Measurements from ENCODE around the gene BABAM1.

Gene BABAM1

DNA sequence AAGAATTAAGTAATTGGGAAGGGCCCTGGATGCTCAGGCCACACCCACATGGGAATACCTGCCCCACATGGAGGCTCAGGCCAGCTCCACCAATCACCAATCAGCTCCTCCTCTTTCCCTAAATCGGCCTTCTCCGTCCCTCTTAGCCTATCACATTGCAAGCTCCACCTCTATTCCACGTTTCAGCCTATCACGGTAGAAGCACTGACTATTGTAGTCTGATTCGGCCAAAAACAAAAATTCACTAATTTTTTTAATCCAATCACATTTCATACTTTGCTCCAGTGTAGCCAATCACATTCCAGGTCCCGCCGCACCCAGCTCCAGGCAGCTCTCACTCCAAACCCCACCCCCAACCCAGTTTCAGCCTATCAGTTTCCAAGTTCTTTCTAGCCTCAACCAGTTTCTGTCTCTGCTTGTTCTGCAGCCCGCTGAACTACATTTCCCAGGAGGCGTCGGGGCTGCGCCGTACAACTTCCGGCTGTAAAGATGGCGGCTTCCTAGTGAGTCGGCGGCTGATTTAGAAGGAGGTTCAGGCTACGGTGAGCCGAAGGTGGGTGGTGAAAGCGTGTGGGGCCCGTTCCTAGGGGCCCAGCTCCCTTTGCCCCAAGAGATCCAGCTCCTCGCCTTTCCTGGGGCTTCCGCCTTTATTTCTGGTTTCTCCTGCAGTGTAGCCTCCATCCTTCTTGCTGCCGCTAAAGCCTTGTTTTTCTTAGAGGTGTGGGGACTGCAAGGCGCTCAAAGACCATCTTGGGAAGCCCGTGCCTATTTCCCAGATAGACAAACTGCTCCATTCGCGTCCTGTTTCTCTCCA, at the start of gene BABAM1:
Gene BABAM1 (plus strand): TSS at position 469 of the 814 bp plus-strand sequence. CDS start 1,364 bp downstream, outside the sequence.
- peak; percentile 83 for DNase-seq (ENCODE audit: low read depth)

DNA sequence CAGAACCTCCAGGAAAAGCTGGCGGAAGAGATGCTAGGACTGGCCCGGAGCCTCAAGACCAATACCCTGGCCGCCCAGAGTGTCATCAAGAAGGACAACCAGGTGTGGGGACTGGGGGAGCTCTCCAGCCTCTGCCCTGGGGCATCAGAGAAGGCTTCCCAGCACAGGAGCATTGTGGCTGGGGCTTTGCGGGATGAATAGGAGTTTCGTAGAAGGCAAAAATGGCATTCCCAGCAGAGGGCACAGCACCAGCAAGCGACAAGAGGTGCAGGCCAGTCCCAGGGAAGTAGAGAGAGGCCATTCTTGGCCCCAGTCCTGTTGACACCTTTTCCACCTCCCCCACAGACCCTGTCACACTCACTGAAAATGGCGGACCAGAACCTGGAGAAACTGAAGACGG, 48.0 kb upstream of the BABAM1 start:
- no peak for DNase-seq (ENCODE audit: low read depth)

DNA sequence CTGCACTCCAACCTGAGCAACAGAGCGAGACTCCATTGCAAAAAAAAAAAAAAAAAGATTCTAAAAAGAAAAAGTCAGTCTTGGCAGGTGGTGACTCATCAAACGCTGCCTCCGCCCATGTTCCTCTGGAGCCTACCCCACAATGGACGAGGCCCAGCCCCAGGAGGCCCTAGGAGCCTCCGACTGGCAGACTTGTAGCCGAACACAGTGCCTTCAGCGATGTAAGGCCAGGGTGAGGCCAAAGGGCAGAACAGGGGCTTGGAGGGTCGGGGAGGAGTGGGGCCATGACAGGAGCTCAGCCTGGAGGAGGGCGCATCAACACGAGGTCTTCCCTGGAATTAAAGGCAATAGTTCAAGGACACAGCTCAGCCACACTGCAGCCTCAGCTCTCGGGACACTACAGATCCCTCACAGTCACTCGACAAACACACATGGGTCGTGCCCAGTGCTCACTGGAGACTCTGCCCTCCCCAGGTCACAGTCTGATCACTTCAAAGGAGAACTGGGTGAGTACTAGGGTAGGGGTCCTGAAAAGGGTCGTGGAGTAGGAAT, 47.0 kb upstream of the BABAM1 start:
- DNase-seq (ENCODE audit: low read depth) = no peak

DNA sequence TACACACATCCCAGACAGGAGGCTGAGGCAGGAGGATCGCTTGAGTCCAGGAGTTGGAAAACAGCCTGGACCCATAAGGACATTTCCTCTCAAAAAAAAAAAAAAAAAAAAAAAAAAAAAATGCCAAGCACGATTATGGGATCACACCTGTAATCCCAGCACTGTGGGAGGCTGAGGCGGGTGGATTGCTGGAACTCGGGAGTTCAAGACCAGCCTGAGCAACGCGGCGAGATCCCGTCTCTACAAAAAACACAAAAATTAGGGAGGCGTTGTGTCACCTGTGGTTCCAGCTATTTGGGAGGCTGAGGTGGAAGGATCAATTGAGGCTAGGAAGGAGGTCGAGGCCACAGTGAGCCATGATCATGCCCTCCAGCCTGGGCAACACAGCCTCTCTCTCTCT, 42.2 kb upstream of the BABAM1 start:
- no peak for DNase-seq (ENCODE audit: low read depth)

DNA sequence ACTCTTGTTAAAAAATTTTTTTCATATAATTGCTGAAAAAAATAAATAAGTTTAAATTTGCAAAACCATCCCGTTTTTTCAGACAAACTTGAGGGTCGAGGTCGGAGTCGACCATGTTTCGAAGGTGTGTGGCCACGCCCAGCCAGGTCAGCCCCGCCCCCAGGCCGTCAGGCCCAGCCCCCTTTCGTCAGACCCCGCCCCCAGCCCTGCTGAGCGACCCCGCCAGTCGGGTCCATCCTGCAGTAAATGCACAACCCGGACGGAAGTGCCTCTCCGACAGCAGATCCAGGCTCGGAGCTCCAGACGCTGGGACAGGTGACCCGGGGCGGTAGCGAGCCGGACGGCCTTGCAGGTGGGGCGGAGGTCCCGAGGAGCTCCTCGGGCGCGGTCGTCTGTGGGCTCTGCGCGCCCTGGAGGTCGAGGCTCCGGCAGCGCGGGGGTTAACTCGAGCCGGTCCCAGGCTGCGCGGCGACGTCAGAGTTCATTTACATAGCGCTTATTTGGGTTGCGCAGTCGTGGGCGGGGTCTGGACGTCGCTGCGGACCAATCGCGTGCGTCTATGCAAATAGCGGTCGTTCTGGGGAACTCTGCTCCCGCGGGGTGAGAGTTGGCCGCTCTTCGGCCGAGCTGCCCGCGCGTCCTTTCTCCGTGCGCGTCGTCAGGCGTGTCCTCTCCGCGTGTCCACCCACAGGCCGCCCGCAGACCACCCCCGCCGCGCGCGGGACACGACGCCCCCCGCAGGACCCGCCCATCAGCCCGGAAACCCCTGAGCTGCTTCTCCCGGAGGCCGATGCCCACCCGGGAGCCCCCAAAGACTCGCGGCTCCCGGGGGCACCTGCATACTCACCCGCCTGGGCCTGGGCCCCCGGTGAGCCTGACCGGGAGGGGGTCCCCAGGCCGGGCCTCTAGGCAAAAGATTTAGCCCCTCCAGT, 41.0 kb upstream of the BABAM1 start, which contains the start of gene OCEL1:
Gene OCEL1 (plus strand): TSS at position 225 of the 932 bp plus-strand sequence. CDS start 22 bp downstream, at position 247.
- DNase-seq (ENCODE audit: low read depth) = peak; percentile 95

DNA sequence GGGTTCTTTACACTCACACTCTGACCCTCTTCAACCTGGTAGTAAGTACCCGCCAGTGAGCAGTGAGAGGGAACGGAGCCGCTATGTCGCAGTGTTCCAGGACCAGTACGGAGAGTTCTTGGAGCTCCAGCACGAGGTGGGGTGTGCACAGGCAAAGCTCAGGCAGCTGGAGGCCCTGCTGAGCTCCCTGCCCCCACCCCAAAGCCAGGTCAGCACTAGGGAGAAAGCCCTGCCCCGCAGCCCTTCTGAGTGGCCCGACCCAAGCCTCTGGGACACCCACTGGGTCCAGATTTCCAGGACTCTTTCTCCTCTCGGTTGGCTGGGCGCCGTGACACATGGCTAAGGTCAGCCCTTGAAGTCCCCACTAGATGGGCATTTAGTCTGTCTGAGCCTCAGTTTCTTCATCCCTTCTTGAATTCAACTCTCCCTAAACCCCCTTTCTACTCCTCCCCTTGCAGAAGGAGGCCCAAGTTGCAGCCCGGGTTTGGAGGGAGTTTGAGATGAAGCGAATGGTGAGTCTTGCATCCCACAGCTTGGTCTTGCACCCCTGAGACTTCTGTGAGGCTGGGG, 39.4 kb upstream of the BABAM1 start:
- no peak for DNase-seq (ENCODE audit: low read depth)

DNA sequence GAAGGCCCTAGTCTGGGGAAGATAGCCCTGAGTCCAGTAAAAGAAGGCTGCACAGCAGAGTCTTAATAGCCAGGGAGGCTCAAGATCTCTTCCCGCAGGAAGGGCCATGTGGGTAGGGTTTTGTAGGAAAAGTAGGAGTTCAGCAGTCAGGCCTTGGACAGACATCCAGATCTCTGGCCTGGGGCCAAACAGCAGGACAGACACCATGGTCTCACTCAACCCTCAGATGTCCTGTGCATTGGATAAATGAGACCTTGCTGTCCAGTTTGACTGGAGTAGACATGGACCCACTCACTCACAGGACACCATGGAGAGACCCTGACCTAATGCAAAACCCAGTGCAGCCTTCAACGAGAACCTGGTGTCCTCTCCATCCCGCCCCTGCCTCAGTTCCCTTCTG, 37.4 kb upstream of the BABAM1 start:
- DNase-seq (ENCODE audit: low read depth) = no peak

DNA sequence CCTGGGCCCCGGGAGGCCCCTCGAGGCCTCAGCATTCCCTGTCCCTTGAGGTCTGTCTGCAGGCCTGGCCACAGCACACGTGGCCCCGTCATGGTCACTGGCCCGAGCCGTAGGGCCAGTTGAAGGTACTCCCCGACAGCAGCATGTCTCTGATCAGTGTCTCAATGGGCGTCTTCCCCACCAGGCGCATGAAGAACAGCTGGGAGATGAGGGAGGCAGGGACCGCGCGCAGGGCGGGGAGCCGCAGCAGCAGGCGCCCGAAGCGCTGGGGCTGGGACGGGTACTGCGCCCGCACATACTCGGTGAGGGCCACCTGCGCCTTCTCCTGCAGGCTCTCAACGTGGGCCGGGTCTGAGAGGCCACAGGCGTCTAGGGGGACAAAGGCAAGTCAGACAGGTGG, 35.0 kb upstream of the BABAM1 start:
- DNase-seq (ENCODE audit: low read depth) = no peak

DNA sequence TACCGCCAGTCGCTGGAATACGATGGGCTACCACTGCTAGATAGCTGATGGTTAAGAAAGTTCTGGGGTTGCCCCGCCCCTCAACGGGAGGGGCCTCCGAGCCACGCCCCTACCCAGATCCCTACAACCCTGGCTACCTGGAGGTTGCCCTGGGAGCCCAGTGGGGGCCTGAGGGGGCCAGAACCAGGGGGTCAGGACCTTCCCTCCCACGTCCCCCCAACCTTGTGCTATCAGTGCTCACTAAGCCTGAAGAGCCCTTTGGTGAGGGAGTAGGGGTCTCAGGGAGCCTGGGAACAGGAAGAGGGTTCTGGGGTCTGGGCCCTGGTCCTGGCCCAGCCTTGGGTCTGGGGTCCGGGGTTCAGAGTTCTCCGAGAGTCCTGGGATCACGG, 32.3 kb upstream of the BABAM1 start:
- DNase-seq (ENCODE audit: low read depth) = peak; percentile 40

DNA sequence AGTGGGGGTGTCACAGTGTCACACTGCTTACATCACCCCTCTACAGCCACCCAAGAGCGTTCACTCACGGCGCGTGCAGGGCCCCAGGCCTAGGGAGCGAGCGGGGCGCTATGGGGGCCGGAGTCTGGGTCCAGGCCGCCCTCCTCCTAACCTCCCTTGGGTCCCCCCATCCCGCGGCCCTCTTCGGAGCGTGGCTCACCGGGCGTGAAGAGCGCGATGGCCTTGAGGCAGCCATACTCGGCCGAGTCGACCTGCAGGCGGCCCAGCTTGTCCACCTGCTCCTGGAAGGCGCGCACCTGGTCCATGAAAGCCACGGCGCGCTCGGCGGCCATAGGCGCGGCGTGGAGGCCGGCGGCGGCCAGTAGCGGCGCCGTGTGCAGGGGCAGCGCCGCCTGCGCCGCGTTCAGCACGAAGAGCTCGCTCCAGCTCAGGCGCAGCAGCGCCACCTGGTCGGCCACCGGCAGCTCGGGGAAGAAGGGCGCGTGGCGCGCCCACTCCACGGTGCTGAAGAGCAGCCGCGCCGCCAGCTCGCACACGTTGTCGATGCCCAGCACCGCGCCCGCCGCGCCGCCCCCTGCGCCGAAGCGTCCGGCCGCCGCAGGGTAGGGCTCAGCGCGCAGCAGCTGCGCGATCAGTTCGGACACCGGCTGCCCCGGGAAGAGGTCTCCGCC, 31.8 kb upstream of the BABAM1 start:
- peak; percentile 64 for DNase-seq (ENCODE audit: low read depth)

DNA sequence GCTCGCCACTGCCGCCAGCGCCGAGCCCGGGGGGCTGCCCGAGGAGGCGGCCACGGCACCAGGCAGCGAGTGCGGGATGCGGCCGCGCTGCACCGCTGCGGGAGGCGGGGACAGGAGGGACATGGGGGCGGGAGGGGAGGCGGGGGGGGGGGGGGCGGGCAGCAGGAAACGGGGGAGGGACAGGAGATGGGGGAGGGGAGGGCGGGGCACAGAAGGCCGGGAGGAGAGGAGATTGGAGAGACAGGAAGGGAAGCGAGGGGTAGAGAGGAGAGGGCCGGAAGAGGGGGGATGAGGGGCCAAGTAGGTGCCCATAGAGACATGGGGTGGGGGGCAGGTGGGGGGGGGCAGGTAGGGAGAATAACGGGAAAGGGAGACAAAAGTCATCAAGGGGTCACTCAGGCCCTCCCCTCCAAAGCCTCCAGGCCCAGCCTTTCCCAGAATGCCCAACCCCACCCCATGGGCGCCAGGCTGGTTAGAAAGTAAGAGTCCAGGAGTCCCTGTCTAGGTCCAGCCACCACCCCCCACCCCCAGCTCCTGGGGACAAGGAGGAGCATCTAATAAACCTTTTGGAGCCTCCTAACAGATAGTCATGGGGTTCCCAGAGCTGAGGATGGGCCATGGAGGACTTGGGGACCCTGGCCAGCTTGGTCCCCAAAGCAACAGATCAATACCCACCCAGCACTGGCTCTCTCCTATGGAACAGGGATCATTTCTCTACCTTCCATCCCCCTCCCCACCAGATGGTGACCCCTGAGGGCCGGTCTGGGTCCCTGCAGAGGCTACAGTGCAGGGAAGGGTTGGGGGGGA, 31.1 kb upstream of the BABAM1 start:
- DNase-seq (ENCODE audit: low read depth) = no peak

DNA sequence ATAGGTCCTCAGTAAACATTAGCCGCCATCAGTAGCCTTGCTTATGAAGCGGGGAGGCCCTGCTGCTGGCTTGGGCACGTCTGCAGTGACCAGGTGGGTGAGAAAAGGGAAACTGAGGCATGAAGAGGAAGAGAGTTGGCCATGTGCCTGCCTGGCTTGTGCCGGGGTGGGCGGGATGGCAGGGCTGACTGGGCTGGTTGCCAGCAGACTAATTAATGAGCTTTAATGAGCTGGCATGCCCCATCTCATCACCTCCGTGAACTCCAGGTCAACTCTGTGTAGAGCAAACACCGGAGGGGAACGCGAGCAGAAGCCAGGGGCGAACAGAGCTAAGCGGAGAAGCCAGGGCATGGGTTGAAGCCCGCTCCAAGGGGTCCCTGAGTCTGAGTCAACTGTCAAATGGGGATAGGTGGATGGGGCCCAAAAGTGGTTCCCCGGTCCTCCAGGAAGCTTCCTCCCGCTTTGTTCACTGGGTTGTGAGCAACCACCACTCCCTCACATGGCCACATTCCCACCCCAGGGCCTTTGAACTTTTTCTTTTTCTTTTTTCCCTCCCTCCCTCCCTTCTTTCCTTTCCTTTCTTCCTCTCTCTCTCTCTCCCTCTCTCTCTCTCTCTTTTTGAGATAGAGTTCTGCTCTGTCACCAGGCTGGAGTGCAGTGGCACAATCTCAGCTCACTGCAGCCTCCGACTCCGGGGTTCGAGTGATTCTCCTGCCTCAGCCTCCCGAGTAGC, 30.3 kb upstream of the BABAM1 start:
- DNase-seq (ENCODE audit: low read depth) = no peak

DNA sequence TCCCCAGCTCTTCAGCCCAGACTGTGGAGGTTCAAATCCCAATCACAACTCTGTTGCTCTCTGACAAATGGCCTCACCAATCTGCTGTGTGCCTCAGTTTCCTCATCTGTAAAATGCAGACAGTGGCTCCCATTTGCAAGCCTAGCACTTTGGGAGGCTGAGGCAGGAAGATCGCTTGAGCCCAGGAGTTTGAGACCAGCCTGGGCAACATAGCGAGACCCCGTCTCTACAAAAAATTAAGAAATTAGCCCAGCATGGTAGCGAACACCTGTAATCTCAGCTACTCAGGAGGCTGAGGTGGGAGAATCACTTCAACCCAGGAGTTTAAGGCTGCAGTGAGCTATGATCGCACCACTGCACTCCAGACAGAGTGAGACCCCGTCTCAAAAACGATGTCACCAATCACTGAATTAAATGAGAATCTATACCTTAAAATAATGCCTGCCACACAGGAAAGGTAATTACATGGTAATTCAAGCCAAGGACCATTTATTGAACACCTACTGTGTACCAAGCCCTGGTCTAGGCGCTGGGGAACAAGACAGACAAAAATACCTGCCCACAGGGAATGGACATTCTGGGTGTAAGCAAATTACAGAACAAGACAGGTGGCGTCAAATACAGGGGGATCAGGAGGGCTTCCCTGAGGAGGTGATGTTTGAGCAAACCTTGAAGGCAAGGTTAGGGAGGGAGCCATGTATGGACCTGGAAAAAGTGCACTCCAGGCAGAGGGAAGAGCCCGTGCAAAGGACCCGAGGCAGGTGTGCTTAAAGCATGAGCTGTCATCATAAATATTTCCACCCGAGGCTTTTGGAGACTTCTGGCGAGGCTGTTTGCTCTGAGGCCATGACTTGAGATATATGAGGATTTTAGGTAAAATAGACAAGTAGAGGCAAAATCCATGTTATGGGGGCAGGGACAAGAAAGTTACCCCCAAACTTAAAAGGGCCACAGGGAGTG, 29.2 kb upstream of the BABAM1 start:
- DNase-seq (ENCODE audit: low read depth) = no peak

DNA sequence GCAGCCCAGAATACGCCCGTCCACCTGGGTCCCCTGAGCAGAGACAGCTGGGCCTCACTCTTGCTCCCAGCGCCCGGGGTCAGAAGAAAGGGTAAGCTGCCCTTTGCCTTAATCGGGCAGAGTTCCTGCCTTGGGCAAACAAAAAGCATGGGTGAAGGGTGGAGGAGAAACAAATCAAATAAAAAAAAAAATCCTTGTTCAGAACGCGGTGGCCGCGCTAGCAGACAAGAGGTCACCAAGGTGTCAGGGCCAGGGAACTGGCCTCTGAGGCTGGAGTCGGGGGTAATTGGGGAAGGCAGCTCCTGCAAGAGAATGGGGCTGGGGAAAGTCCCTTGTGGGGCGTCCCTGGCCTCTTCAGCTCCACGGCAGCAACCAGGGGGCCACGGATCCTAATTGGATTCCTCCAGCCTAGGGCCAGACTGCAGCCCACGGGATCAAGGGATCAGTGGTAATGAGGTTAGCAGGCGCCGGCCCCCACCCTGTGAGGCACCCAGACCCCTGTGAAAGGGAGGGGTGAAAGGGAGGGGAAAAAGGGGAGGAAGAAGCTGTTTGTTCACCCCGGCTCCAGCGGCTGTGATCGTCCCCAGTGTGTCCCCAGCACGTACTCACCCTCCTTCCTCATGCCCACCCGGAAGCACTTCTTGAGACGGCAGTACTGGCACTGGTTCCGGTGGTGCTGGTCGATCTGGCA, 27.0 kb upstream of the BABAM1 start:
- no peak for DNase-seq (ENCODE audit: low read depth)

DNA sequence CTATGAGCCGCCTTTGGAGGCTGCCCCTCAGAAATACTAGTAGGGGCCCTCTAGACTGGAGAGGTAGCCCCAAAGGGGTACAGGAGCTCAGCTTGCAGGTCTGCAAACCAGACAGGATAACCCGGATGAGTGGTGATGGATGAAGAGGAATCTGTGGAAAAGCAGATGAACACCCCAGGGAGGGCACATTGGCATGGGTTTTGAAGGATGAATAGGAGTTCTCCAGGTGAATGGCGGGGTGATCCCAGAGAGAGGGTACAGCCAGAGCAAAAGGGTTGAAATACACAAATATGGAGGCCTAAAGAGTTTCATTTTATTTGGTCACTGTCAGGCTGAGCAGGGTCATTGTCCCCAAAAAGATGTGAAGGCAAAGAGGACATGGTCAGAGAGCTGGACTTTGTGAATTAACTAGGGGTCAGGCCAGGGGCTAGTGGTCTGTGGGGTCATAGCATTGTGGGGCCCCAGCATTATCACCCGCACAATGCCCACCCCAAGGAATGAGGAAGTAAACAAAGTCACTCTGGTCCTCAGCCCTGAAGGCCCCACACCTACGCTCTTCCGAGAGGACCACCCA, 26.3 kb upstream of the BABAM1 start:
- no peak for DNase-seq (ENCODE audit: low read depth)

DNA sequence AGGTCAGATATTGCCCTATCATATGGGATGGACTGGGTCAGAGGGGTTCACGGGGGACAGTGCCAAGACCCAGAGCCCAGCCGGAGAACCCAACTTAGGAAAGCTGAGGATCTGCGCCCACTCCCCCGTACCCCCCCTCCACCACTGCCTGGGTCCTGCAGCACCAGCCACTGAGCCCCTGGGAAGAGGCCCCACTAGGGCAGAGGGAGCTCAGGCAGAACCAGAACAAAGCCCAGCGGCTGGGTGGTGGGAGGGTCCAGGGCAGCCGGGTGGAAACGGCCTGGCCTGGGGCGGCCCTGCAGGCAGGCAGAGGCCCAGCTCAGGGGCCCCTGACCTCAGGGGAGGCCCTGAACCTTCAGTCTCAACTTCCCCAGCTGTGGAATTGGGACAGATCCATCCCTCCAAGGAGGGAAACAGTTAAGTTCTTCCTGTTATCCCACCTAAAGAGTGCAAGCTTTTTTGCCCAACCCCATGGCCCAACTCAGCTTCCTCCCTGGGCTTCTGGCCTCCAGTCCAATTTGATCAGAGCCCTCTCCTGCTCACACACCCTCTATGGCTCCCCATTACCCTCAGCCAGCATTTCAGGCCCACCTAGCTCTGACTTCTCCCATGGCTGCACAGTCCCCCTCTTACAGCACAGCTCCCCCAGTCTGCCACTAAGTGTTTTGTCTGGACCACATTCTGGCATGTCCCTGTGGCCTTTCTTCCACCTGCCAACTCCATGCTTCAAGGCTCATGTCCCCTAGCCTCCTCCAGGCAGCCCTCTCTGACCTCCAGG, 24.6 kb upstream of the BABAM1 start:
- DNase-seq (ENCODE audit: low read depth) = no peak

DNA sequence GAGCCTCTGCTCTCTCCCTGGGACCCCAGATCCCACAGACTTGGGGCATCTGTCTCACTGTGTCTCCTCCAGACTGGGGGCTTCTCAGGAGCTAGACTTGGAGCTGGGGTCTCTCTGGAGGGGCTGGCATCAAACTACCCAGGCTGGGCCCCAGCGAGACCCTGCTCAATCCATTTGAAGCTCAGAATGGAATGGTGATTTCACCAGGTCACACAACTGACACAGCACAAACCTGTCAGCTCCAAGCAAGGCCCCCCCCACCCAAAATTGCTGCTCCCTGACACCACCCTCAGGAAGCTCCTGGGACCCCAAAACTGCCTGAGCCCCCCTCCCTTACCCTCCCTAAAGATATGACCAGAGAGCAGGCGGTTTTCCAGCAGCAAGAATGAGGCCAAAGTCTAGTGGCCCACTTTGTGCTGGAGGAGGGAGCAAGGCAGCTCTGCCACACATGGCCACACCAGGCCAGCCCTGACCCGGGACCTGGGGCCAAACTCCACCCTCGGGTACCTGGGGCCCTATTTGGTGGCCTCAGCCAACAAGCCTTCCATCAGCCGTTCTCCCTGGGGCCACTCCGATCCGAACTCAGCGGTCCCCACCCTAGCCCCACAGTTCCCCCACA, 23.9 kb upstream of the BABAM1 start:
- no peak for DNase-seq (ENCODE audit: low read depth)

All from activated T-cell treated with anti-CD3 and anti-CD28 coated beads for 1 hour (primary cell).